Activated CD8-positive, alpha-beta memory T cell treated with anti-CD3 and anti-CD28 coated beads, Interleukin-2, amount 50 U/mL, for 24 hours (primary cell): ENCODE results near the gene HPN.
"Not testable (repeated sequence)": the region's sequence is repeated elsewhere in the genome, so short reads cannot be mapped to it uniquely, and the experiment has no call there.

Experiments
- DNase-seq: peaks from one replicate; pipeline ENCODE4 v3.0.0-alpha.2; 2020; ENCODE audit errors: extremely low read depth

HPN gene

DNA sequence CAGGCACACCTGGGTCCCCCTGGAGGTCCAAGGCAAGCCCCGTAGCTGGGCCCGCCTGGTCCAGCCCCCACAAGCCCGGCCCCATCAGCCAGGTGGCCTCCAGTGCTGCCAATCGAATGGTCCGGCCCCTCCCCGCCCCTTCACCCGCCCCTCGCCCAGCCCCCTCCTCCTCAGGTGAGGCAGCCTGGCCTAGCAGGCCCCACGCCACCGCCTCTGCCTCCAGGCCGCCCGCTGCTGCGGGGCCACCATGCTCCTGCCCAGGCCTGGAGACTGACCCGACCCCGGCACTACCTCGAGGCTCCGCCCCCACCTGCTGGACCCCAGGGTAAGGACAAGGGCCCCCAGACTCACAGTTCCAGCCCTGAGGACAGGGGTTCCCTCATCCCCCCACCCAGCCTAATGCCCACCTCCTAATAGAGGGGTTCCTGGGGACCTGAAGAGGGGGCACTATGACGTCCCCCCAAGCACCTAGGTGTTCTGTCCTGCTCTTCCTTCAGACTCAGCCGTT, at the start of gene HPN:
Gene HPN (plus strand): TSS at position 174 of the 508 bp plus-strand sequence. CDS start 786 bp downstream, outside the sequence.
- no peak for DNase-seq

- DNase-seq: not testable (repeated sequence)
Observed at GRCh38 chr19:34992582-34992981, 48.9 kb upstream of the HPN start.

DNA sequence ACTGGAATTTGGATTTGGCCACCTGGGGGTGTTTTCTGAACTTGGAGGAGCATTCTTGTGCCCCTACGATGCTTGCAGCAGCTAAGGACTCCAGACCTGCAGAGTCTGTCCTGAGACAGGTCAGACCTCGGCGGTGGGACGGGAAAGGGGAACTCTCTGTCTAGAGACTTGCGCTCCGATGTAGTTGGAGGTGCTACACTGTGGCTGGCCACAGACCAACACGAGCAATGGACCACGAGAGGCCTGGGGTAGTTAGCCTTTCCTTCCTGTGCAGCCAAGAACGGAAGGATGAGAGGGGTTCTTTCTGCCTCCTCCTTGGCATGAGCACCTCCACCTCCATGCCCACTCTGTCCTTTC, 47.3 kb upstream of the HPN start:
- DNase-seq: no peak

GRCh38 chr19:34994643-34995541, 46.6 kb upstream of the HPN start:
- DNase-seq: no peak

GRCh38 chr19:34995551-34995950, 46.0 kb upstream of the HPN start:
- DNase-seq: no peak

- no peak for DNase-seq
Observed at GRCh38 chr19:34997071-34997617, 44.4 kb upstream of the HPN start.

GRCh38 chr19:34998224-34998623, 43.3 kb upstream of the HPN start:
- not testable (repeated sequence) for DNase-seq

DNA sequence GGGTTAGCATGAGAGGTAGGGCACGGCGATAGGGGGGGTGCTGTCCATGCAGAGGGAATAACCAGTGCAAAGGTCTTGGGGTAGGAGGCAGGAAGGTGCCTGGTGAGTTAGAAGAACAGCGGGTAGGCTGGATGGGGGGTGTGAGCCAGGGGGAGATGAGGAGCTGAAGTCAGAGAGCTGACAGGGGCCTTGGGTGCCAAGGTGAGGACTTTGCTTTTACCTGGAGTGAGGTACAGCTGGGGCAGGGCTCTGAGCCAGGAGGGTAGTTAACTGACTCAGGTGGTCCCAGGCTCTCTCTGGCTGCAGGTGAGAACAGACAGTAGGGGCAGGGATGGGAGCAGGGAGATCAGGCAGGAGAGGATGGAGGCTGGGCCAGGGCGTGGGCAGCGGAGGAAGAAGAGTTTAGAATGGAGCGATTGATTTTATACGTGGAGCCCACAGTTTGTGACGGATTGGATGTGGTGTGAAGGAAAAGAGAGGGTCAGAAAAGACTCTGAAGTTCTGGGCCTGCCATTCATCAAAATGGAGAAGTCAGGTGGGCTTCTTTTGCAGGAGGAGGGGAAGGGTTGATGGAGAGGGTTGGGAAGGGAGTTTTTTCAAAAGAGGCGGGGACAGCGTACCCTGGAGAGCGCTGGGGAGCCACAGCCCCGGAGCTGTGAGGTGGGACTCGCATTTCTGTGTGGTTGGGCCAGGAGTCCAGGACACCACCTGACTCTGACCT, 42.6 kb upstream of the HPN start:
- DNase-seq: no peak

GRCh38 chr19:34999498-35000337, 41.8 kb upstream of the HPN start, which contains the start of gene GRAMD1A:
TSS of gene GRAMD1A (plus strand) at chr19:35000323. CDS start at chr19:35000479, 156 bp downstream.
- DNase-seq: no peak

DNA sequence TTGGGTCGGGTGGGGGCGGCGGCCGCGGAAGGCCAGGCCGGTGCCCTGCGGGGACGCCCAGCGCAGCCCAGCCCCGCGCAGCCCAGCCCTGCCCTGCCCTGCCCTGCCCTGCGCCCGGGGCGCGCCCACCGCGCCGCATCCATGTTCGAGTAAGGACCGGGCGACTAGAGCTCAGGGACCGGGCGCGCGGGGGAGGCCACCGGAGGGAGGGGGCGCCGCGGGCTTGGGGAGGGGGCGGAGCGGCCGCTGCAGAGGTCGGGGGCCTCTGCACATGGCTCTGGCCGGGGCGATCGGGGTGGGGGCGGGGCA, 41.2 kb upstream of the HPN start:
- DNase-seq: no peak

DNA sequence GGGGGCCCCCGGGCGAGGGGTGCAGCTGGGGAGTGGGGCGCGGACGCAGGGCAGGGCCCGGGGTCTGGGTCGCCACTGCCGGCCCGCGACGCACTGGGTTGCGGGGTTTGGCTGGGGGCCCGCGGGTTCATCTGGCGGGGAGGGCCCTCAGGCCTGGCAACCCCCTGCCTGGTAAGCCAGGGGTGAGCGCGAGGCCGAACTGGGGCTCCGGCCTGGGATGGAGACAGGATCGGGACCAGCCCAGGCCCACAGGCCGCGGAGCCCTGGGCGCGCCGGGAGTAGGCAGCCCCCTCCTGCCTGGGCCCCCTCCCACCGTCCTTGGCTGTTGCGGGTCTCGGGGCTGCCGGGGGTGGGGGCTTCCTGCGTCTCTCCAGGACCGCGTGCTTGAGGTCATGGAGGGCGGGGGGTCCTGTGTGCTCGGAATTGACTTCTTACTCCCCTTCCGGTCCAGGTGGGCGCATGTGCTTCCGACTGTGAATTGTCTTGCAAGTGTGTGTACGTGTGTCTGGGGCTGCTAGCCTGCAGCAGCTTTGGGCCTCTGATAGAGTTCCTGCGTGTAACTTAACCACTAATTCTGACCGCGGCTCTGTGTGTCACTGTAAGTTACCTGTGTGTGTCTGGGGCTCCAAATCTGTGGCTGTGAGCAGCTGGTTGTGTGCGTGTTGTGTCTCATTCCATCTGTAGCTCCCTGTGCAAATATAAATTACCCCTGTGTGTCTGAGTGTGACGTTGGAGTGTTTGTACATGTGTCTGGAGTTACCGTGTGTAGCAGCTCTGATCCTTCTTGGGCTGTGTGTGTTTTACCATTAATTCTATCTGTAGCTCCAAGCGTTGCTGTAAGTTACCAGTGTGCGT, 40.6 kb upstream of the HPN start:
- peak; percentile 34 for DNase-seq

- DNase-seq: no peak
Observed at GRCh38 chr19:35002037-35002535, 39.4 kb upstream of the HPN start.

GRCh38 chr19:35004517-35005255, 36.8 kb upstream of the HPN start:
- no peak for DNase-seq

DNA sequence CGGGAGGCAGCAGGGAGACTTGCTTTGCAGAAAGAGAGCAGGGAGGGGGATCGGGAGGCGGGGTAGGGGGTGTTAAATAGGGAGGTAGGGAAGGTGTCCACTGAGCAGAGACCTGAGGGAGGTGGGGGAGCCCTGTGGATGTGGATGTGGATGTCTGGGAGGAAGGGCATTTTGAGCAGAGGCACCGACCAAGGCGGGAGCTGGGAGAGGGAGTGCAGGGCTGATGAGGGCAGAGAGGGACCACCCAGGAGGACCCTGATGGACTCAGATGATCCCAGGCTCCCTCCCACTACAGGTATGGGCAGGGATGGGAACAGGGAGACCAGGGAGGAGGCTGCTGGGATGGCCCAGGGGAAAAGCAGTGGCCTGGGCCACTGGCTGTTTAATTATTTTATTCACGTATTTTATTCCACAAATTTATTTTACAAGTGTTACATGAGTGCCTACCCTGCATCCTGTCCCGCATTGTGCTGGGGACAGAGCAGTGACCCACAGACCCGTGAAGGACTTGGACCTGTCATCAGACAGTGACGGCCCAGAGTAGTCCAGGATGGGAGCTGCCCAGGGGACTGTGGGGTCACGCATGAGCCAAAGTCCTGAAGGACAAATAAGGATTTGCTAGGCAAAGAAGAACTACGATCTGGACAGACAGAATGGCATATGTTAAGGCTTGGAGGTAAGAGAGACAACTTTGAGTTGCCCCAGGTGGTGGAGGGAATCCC, 36.1 kb upstream of the HPN start:
- DNase-seq: no peak

GRCh38 chr19:35006007-35006341, 35.5 kb upstream of the HPN start:
- DNase-seq: not testable (repeated sequence)

DNA sequence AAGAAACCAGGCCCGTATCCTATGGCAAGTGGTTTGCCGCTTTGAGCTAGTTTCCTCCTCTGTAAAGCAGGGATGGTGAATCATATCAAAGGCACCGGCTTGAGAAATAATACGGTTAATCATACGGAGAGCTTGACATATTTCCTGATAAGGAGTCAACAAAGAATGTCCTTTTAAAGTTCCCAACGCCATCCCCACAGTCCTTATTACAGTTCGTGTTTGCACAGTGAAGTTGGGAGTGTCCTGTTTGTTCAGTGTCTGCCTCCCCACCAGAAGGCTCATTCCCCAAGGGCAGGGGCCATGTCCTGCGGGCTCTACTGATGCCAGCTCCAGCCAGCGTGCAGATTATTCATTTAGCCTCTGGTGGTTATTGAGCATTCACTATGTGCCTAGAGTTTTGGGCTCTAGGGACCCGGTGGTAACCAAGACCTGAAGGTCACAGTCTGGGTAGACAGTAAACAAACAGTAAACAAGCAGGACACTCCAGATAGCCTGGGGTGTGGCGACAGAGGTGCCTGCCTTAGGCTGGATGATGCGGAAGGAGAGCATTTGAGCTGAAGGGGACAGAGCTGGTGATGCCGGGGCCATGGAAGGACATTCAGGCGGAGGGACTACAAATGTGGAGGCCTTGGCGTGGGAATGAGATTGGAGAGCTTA, 35.1 kb upstream of the HPN start:
- DNase-seq: no peak

GRCh38 chr19:35006999-35007365, 34.5 kb upstream of the HPN start:
- DNase-seq: no peak

DNA sequence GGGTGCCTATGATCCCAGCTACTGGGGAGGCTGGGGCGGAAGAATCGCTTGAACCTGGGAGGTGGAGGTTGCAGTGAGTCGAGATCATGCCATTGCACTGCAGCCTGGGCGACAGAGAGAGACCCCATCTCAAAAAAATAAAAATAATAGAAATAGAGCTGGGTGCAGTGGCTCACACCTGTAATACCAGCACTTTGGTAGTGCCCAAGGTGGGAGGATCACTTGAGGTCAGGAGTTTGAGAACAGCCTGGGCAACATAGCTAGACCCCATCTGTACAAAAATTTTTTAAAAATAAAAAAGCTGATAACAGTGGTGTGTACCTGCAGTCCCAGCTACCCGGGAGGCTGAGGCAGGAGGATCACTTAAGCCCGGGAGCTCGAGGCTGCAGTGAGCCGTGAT, 34.1 kb upstream of the HPN start:
- DNase-seq: not testable (repeated sequence)

DNA sequence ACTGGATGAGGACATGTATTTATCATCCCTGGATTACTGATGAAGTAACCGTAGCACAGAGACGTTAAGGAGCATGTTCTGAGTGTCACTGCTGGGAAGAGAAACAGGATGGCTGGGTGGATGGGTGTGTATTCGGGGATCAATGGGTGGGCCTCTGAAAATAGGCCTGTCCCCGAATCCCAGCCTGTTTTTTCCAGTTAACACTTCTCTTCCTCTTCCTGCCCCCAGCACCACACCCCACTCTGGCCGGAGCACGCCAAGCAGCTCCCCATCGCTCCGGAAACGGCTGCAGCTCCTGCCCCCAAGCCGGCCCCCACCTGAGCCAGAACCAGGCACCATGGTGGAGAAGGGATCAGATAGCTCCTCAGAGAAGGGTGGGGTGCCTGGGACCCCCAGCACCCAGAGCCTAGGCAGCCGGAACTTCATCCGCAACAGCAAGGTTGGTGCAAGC, 32.6 kb upstream of the HPN start:
- no peak for DNase-seq
